ENCODE measurements around the gene VPS18.
A peak's percentile ranks its signal among the peaks of the same experiment; 100 is the strongest.

- TF ChIP-seq CTCF (IDR thresholded peaks at IDR 0.05) (no peak), EZH2phosphoT487 (IDR thresholded peaks at IDR 0.05) (peak; percentile 75)
These were observed 49.6 kb upstream of the VPS18 start for GRCh38 chr15:40844696-40845030.

All from neural progenitor cell (in vitro differentiated cells).